ENCODE data around the gene METTL18.
"Not testable (repeated sequence)": the region's sequence is repeated elsewhere in the genome, so short reads cannot be mapped to it uniquely, and the experiment has no call there.

Gene METTL18

GRCh38 chr1:169794530-169795416 lies at the start of gene METTL18:
TSS of gene METTL18 (minus strand) at chr1:169794907. CDS start at chr1:169793695, 1,212 bp downstream.
- peak; percentile 78 to 90 (median 81) for DNase-seq (ENCODE audit: low read depth in 3 of 3)

GRCh38 chr1:169838942-169839341 lies 44.2 kb upstream of the METTL18 start:
- no peak for DNase-seq (ENCODE audit: low read depth in 3 of 3)

GRCh38 chr1:169836198-169836597 lies 41.5 kb upstream of the METTL18 start:
- DNase-seq (ENCODE audit: low read depth in 3 of 3) = no peak

- DNase-seq (ENCODE audit: low read depth in 3 of 3) = no peak
Observed at GRCh38 chr1:169835647-169836046, 40.9 kb upstream of the METTL18 start.

GRCh38 chr1:169834869-169835268 lies 40.2 kb upstream of the METTL18 start:
- no peak for DNase-seq (ENCODE audit: low read depth in 3 of 3)

GRCh38 chr1:169833179-169833901 lies 38.6 kb upstream of the METTL18 start:
- DNase-seq (ENCODE audit: low read depth in 3 of 3) = no peak

GRCh38 chr1:169829671-169830070 lies 35.0 kb upstream of the METTL18 start:
- DNase-seq (ENCODE audit: low read depth in 3 of 3) = no peak

GRCh38 chr1:169824153-169824552 lies 29.4 kb upstream of the METTL18 start:
- DNase-seq (ENCODE audit: low read depth in 3 of 3) = no peak

GRCh38 chr1:169821500-169821899 lies 26.8 kb upstream of the METTL18 start:
- DNase-seq (ENCODE audit: low read depth in 3 of 3) = no peak

- DNase-seq (ENCODE audit: low read depth in 3 of 3) = no peak
Observed at GRCh38 chr1:169816617-169817016, 21.9 kb upstream of the METTL18 start.

- no peak for DNase-seq (ENCODE audit: low read depth in 3 of 3)
Observed at GRCh38 chr1:169814265-169814664, 19.6 kb upstream of the METTL18 start.

- no peak for DNase-seq (ENCODE audit: low read depth in 3 of 3)
Observed at GRCh38 chr1:169812131-169812530, 17.4 kb upstream of the METTL18 start.

GRCh38 chr1:169811418-169812035 lies 16.8 kb upstream of the METTL18 start:
- DNase-seq (ENCODE audit: low read depth in 3 of 3) = not testable (repeated sequence)

- DNase-seq (ENCODE audit: low read depth in 3 of 3) = no peak
Observed at GRCh38 chr1:169809370-169810095, 14.8 kb upstream of the METTL18 start.

- DNase-seq (ENCODE audit: low read depth in 3 of 3) = no peak
Observed at GRCh38 chr1:169804941-169805340, 10.2 kb upstream of the METTL18 start.

- DNase-seq (ENCODE audit: low read depth in 3 of 3) = no peak
Observed at GRCh38 chr1:169802888-169803287, 8.2 kb upstream of the METTL18 start.

GRCh38 chr1:169797281-169797680 lies 2.6 kb upstream of the METTL18 start:
- no peak for DNase-seq (ENCODE audit: low read depth in 3 of 3)

- DNase-seq (ENCODE audit: low read depth in 3 of 3) = no peak
Observed at GRCh38 chr1:169796274-169796810, 1.6 kb upstream of the METTL18 start.

GRCh38 chr1:169795687-169796086 lies 980 bp upstream of the METTL18 start:
- no peak for DNase-seq (ENCODE audit: low read depth in 3 of 3)

GRCh38 chr1:169793730-169794129 lies 977 bp downstream of the METTL18 start:
- no peak for DNase-seq (ENCODE audit: low read depth in 3 of 3)

GRCh38 chr1:169788402-169788801 lies 6.3 kb downstream of the METTL18 start:
- no peak for DNase-seq (ENCODE audit: low read depth in 3 of 3)
